ENCODE data around the gene ERMP1.
A peak's percentile ranks its signal among the peaks of the same experiment; 100 is the strongest.
"Not testable (repeated sequence)": the region's sequence is repeated elsewhere in the genome, so short reads cannot be mapped to it uniquely, and the experiment has no call there.

ERMP1 gene

GRCh38 chr9:5819174-5819573 is 13.7 kb downstream of the ERMP1 start:
- no peak for DNase-seq (ENCODE audit: low read depth)

- DNase-seq (ENCODE audit: low read depth): no peak
These were observed 14.3 kb downstream of the ERMP1 start for GRCh38 chr9:5818424-5819142.

DNA sequence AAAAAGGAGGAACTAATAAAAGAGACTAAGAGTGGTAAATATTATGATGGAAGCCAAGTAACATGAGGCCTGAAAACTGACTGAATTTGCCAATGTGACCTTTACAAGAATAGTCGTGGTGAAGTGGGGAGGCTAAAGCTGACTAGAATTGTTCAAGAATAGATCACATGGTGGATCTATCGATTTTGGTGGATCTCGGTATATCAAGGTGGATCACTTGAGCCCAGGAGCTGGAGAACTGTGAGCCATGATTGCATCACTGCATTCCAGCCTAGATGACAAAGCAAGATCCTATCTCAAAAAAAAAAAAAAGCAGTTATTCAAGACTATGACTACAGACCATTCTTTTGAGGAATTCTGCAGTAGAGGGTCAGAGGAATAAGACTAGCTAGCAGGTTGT is 15.1 kb downstream of the ERMP1 start:
- peak; percentile 27 for DNase-seq (ENCODE audit: low read depth)

GRCh38 chr9:5815461-5815860 is 17.5 kb downstream of the ERMP1 start:
- DNase-seq (ENCODE audit: low read depth): no peak

- no peak for DNase-seq (ENCODE audit: low read depth)
These were observed 19.1 kb downstream of the ERMP1 start for GRCh38 chr9:5813824-5814223.

DNA sequence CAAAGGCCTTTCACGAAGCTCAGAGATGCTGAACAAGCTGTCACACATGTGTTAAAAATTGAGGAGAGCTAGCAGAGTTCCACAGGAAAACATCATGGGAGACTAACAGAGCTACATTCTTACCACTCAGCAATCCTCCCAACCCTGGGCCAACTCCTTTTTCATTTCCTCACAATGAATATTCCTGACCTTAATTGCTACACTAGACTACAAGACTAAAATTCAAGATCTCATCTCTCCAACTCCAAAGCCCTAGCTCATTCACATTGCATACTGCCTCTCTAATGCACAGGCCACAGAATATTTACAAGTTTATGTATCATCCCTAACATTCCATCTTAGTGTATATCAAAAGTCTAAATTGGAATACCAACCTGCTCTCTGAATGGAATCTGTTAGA is 21.2 kb downstream of the ERMP1 start:
- no peak for DNase-seq (ENCODE audit: low read depth)

DNA sequence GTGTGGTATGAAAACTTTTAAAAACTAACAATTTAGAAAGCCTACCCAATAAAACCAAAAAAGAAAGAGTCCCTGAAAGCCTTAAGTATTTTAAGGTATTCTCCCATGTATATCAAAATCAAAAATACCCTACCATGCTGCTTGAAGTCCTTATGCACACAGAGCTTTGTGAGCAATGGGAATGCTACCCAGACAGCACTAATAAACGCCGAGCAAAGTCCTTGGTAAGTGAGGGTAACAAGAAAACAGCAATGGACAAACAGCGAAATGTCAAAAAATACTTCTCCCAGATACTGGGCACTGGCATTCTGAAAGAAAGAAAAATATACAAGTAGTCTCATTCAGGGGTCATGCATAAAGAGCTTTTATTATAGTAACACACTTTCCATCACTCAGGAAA is 27.4 kb downstream of the ERMP1 start:
- DNase-seq (ENCODE audit: low read depth): no peak

- no peak for DNase-seq (ENCODE audit: low read depth)
These were observed 31.2 kb downstream of the ERMP1 start for GRCh38 chr9:5801739-5802113.

- no peak for DNase-seq (ENCODE audit: low read depth)
These were observed 31.8 kb downstream of the ERMP1 start for GRCh38 chr9:5800969-5801738.

- DNase-seq (ENCODE audit: low read depth): not testable (repeated sequence)
These were observed 32.5 kb downstream of the ERMP1 start for GRCh38 chr9:5800378-5800777.

- peak; percentile 41 for DNase-seq (ENCODE audit: low read depth)
These were observed 33.6 kb downstream of the ERMP1 start for GRCh38 chr9:5799314-5799713.

GRCh38 chr9:5798581-5798980 is 34.3 kb downstream of the ERMP1 start:
- no peak for DNase-seq (ENCODE audit: low read depth)

- DNase-seq (ENCODE audit: low read depth): no peak
These were observed 36.6 kb downstream of the ERMP1 start for GRCh38 chr9:5796298-5796697.

DNA sequence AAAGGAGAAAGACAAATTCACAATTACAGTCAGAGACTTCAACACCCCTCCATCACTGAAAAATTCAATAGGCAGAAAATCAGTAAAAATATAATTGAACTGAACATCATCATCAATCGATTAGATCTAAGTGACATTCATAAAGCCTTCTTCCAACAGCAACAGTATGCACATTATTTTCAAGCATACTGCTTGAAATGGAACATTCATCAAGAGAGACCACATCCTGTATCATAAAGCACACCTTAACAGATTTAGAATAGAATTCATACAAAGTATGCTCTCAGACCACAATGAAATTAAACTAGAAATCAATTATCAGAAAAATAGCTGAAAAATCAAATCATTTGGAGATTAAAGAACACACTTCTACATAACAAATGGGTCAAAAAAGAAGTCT is 39.1 kb downstream of the ERMP1 start:
- DNase-seq (ENCODE audit: low read depth): no peak

- no peak for DNase-seq (ENCODE audit: low read depth)
These were observed 41.0 kb downstream of the ERMP1 start for GRCh38 chr9:5791870-5792269.

DNA sequence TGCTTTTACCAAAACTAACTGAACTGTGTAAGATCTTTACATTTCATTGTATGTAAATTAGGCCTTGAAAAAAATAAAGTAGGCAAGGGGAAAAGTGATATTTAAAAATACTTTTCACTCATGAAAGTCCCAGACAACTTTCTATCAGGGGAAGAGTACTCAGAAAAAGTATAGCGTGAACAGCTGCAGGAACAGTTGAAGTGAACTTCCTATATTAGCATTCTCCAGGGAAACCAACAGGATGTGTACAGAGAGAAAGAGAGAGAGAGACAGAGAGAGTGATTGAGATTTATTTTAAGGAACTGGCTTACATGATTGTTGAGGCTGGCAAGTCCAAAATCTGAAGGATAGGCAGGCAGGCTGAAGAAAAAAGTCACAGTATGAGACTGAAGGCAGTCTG is 42.0 kb downstream of the ERMP1 start:
- DNase-seq (ENCODE audit: low read depth): no peak

DNA sequence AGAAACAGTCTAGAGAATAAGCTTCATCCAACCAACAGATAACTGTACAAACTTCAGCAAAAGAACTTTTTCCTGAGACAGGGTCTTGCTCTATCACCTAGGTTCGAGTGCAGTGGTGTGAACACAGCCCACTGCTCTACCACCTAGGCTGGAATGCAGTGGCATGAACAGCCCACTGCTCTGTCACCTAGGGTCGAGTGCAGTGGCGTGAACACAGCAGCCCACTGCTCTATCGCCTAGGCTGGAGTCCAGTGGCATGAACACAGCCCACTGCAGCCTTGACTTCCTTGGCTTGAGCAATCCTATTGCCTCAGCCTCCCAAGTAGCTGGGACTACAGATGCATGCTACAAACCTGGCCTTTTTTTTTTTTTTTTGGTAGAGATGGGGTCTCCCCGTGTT is 43.4 kb downstream of the ERMP1 start:
- DNase-seq (ENCODE audit: low read depth): no peak

DNA sequence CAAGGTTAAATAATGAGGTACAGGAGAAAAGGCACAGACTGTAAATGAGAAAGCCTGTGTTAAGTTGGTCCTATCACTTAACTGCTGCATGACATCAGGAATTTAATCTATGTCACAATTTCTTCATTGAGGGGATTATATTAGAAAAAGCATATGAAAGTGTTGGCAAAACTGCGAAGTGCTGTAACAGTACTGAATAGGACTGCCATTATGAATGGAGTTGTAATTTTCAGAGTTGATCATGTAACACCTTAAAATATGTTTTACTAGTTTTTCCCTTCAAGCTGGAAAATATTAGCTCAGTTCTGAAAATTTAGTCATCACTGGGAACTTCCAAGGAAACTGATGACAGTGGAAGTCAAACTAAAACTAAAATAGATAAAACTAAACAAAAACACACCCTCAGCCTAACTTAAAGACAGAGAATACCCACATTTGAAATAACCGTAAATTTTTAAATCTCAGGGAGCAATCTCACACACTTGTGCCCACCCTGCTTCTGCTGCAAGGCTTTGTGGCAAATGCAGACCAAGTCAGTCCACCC is 45.1 kb downstream of the ERMP1 start:
- DNase-seq (ENCODE audit: low read depth): no peak

DNA sequence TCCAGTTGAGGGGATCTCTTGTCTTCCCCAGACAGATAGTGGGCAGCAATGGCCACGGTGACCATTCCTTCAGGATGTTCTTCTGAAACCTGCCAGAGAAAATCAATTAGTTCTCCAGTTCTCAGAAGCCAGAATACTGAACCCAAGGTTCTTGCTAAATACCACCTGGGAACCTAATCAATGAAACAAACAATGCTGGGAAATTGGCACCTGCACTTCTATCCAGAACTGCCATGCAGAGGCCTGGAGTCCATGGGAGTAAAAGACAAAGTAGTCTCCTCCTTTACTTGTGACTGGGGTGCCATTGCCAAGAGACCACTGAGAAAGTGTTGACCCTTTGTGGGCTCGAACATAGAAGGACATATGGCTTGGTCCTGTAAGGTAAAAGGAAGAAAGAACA is 45.7 kb downstream of the ERMP1 start:
- no peak for DNase-seq (ENCODE audit: low read depth)

- DNase-seq (ENCODE audit: low read depth): no peak
These were observed 46.4 kb downstream of the ERMP1 start for GRCh38 chr9:5786370-5787127.

DNA sequence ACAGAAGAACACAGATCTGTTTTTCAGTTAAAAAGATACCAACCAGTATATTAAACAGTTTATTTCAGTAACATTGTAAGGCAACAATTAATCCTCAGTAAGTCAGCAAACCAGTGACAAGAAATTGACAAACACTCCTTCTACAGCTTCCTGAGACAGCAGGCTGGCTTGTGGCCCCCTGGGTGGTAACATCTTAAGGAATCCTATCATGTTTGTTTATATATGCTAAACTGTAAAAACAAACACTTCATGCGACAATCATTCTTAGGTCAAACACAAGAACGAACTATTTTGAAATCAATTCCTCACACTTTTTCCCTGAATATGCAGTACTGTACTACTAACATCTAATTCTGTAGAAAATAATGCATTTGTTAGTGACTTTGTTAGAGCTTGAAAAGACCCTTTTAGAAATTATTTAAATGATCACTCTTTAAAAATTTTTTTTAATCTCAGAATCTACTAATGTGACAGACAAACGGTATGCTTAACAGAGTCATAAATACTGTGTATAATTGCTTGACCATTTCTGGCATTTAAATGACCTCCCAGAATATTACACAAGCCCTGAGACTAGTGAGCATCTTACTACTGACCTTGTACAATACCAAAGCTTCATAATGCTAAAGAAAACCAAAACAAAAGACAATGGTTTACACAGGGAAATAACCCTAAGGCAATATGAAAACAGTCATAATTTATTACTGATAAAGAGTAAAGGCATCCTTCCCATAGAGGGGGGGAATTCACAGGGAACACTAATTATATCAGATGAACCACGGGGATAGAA is 48.2 kb downstream of the ERMP1 start:
- no peak for DNase-seq (ENCODE audit: low read depth)

GRCh38 chr9:5783982-5784381 is 48.9 kb downstream of the ERMP1 start:
- DNase-seq (ENCODE audit: low read depth): no peak

All from fibroblast of the conjunctiva (primary cell).